Naive thymus-derived CD4-positive, alpha-beta T cell (primary cell): Measurements from ENCODE around the gene EFEMP2. TPM values are rescaled to one million over a fixed set of nuclear protein-coding genes. Genes with fewer than 3 reads are reported as not detected.

Source experiments
- ATAC-seq: fragments of 150-1000 bp; cut with Tn5 transposase; 2 replicates; pipeline ENCODE4 v1.10.0; 2021; ENCODE audit warnings: mild to moderate bottlenecking, moderate library complexity
- CTCF ChIA-PET: fragments of 350-600 bp; sonication (Branson Sonifier 250); formaldehyde crosslinking; loops from one replicate; lab custom pipeline; 2021; ENCODE audit warnings: antibody characterized with exemption; lab: Charles Lee
- POLR2A ChIA-PET: fragments of 350-600 bp; sonication (Branson Sonifier 250); formaldehyde crosslinking; loops from one replicate; lab custom pipeline; 2021; ENCODE audit warnings: antibody characterized with exemption, inconsistent platforms; lab: Charles Lee
- DNase-seq, 9 donors: peaks; one replicate each; pipeline versions ENCODE4 v3.0.0 to v3.0.0-alpha.2; 2020 to 2022; ENCODE audit warnings: mixed read lengths in 1 of 9
- H3K27ac ChIP-seq: one replicate; pipeline ENCODE4 v1.7.0; 2013; ENCODE audit warnings: mild to moderate bottlenecking, low read depth, low read length, moderate library complexity
- H3K27me3 ChIP-seq, 2 donors: one replicate each; pipeline ENCODE4 v1.7.0; 2013; ENCODE audit warnings: low read length in 2 of 2, mild to moderate bottlenecking in 2 of 2, moderate library complexity in 2 of 2; ENCODE audit not compliant: control insufficient read depth in 2 of 2, insufficient read depth in 2 of 2
- H3K36me3 ChIP-seq, 3 experiments: 1 replicate in 2 of 3; 2 replicates in 1 of 3; pipeline ENCODE4 v1.7.0; 2013; ENCODE audit warnings: low read length in 3 of 3, mild to moderate bottlenecking in 3 of 3, moderate library complexity in 1 of 3; ENCODE audit not compliant: insufficient read depth in 3 of 3, control insufficient read depth in 2 of 3
- H3K4me1 ChIP-seq, 2 donors: one replicate each; pipeline ENCODE4 v1.7.0; 2013; ENCODE audit warnings: low read length in 2 of 2, mild to moderate bottlenecking in 2 of 2, moderate library complexity in 1 of 2; ENCODE audit not compliant: control insufficient read depth in 2 of 2, insufficient read depth in 2 of 2
- H3K4me3 ChIP-seq: 2 replicates; pipeline ENCODE4 v1.7.0; 2013; ENCODE audit warnings: mild to moderate bottlenecking, low read length
- H3K9me3 ChIP-seq, 3 experiments: 1 replicate in 2 of 3; 2 replicates in 1 of 3; pipeline ENCODE4 v1.7.0; 2013; ENCODE audit warnings: low read length in 3 of 3; ENCODE audit not compliant: control insufficient read depth in 2 of 3
- H3K27ac Mint-ChIP-seq, 9 donors: one replicate each; pipeline ENCODE4 v1.8.0; 2020 to 2022; ENCODE audit warnings: mixed read lengths in 9 of 9, mild to moderate bottlenecking in 8 of 9, moderate library complexity in 5 of 9, inconsistent platforms in 2 of 9
- H3K27me3 Mint-ChIP-seq, 5 donors: one replicate each; pipeline ENCODE4 v1.8.0; 2021 to 2022; ENCODE audit warnings: mixed read lengths in 5 of 5, mild to moderate bottlenecking in 1 of 5
- H3K36me3 Mint-ChIP-seq, 5 donors: one replicate each; pipeline ENCODE4 v1.8.0; 2020 to 2022; ENCODE audit warnings: mixed read lengths in 5 of 5, mild to moderate bottlenecking in 3 of 5, inconsistent platforms in 1 of 5
- H3K4me1 Mint-ChIP-seq, 7 donors: one replicate each; pipeline ENCODE4 v1.8.0; 2020 to 2022; ENCODE audit warnings: mixed read lengths in 7 of 7, mild to moderate bottlenecking in 3 of 7, inconsistent platforms in 1 of 7
- H3K4me3 Mint-ChIP-seq, 10 donors: one replicate each; pipeline ENCODE4 v1.8.0; 2020 to 2022; ENCODE audit warnings: mild to moderate bottlenecking in 10 of 10, mixed read lengths in 10 of 10, moderate library complexity in 6 of 10, inconsistent platforms in 2 of 10
- H3K9me3 Mint-ChIP-seq, 11 donors: one replicate each; pipeline ENCODE4 v1.8.0; 2020 to 2022; ENCODE audit warnings: mixed read lengths in 11 of 11, mild to moderate bottlenecking in 4 of 11, inconsistent platforms in 1 of 11, moderate library complexity in 1 of 11
- intact Hi-C, 2 donors: fragments of 100-400 bp; cut with micrococcal nuclease; formaldehyde crosslinking; loops; one replicate each; pipeline ENCODE4 v1.15.1; 2023
- polyA plus RNA-seq, 2 donors: library from polyadenylated mRNA; unstranded; fragments of 300-500 nt; fragmentation: Illumina TruSeq; gene quantifications; one replicate each; pipeline ENCODE4 v1.2.3, GENCODE V29; 2021
- total RNA-seq, 6 experiments: library from RNA in 5 of 6; stranded (reverse) in 5 of 6; gene quantifications; 1 replicate in 5 of 6; 2 replicates in 1 of 6; pipeline ENCODE4 v1.2.3 and lab custom pipeline; 2021 to 2026

EFEMP2 gene
- total and polyA plus RNA-seq, 7 experiments from 2014 or later, result 0.40 to 16.0 (median 9.2) TPM

- no peaks in the 10 kb centered on the region for H3K4me1 ChIP-seq
- ATAC-seq, result no peak
- Mint-ChIP-seq H3K36me3 (no peaks in the 10 kb centered on the region), H3K27me3 (peaks cover 0 to 24% (median 5%) of the 10 kb centered on the region in 5 donors), H3K4me1 (peaks cover 0 to 18% (median 3%) of the 10 kb centered on the region in 7 donors), H3K4me3 (no peak overlapping the region), H3K9me3 (no peaks in the 10 kb centered on the region), H3K27ac (no peak overlapping the region)
- H3K36me3 ChIP-seq, result no peaks in the 10 kb centered on the region
- intact Hi-C loops, result loop anchor here in 1 of 2 donors (10.0 kb wide), 1 partner anchor 148 kb away; the partner anchor contains the start of gene SF3B2
- H3K27ac ChIP-seq, result no peak overlapping the region
- POLR2A ChIA-PET, result interaction anchor here (0.6 to 4.2 kb wide), 8 partner anchors 9 to 435 kb away, joined by 3 to 27 read pairs (median 3); partner anchors contain the start of genes CCDC85B, CFL1 and FIBP
- CTCF ChIA-PET, result interaction anchor here (0.6 to 2.1 kb wide), 3 partner anchors 13 to 19 kb away, joined by 3 to 6 read pairs (median 5); no protein-coding TSS in a partner anchor
- no peaks in the 10 kb centered on the region for H3K9me3 ChIP-seq
- no peak for DNase-seq
- no peaks in the 10 kb centered on the region for H3K27me3 ChIP-seq
- H3K4me3 ChIP-seq, result no peak overlapping the region
Observed at GRCh38 chr11:65906602-65907001, 34.0 kb upstream of the EFEMP2 start.

GRCh38 chr11:65903715-65904114 is 31.1 kb upstream of the EFEMP2 start:
- Histone ChIP-seq H3K4me3 (no peak overlapping the region), H3K9me3 (no peaks in the 10 kb centered on the region), H3K27ac (no peak overlapping the region), H3K27me3 (peaks cover 0 to 6% of the 10 kb centered on the region in 2 donors), H3K36me3 (no peaks in the 10 kb centered on the region), H3K4me1 (peaks cover 17 to 19% of the 10 kb centered on the region in 2 donors)
- DNase-seq (no peak), ATAC-seq (no peak)
- Mint-ChIP-seq H3K4me1 (peaks cover 0 to 18% (median 8%) of the 10 kb centered on the region in 7 donors), H3K27me3 (peaks cover 0 to 19% (median 2%) of the 10 kb centered on the region in 5 donors), H3K27ac (peak overlapping the region in 2 of 9 donors; percentile 32 to 43), H3K9me3 (no peaks in the 10 kb centered on the region), H3K4me3 (no peak overlapping the region), H3K36me3 (no peaks in the 10 kb centered on the region)
- ChIA-PET POLR2A (interaction anchor here (1.5 to 6.5 kb wide), 2 partner anchors 10 to 13 kb away, joined by 4 to 108 read pairs; partner anchors contain the start of genes CCDC85B and FIBP), CTCF (no interaction called here)
- intact Hi-C loops, result loop anchor here in 1 of 2 donors (10.0 kb wide), 1 partner anchor 151 kb away; the partner anchor contains the start of gene SF3B2

GRCh38 chr11:65903068-65903481 is 30.5 kb upstream of the EFEMP2 start:
- Histone ChIP-seq H3K36me3 (no peaks in the 10 kb centered on the region), H3K27me3 (peaks cover 0 to 6% of the 10 kb centered on the region in 2 donors), H3K9me3 (no peaks in the 10 kb centered on the region), H3K4me3 (no peak overlapping the region), H3K27ac (no peak overlapping the region), H3K4me1 (peaks cover 17 to 19% of the 10 kb centered on the region in 2 donors)
- ATAC-seq, result no peak
- no peaks in the 10 kb centered on the region for H3K9me3 Mint-ChIP-seq
- ChIA-PET POLR2A (interaction anchor here (6.5 kb wide), 1 partner anchor 12 kb away, joined by 108 read pairs; the partner anchor contains the start of genes CCDC85B and FIBP), CTCF (interaction anchor here (1.1 kb wide), 1 partner anchor 13 kb away, joined by 3 read pairs; the partner anchor contains the start of gene CCDC85B)
- no peak overlapping the region for H3K4me3 Mint-ChIP-seq
- no peak for DNase-seq
- H3K27ac Mint-ChIP-seq, result peak overlapping the region in 1 of 9 donors; percentile 43
- intact Hi-C loops, result loop anchor here in 1 of 2 donors (10.0 kb wide), 1 partner anchor 152 kb away; the partner anchor contains the start of gene SF3B2
- H3K36me3 Mint-ChIP-seq, result no peaks in the 10 kb centered on the region
- H3K27me3 Mint-ChIP-seq, result peaks cover 0 to 17% (median 3%) of the 10 kb centered on the region in 5 donors
- peaks cover 0 to 20% (median 10%) of the 10 kb centered on the region in 7 donors for H3K4me1 Mint-ChIP-seq

- peaks cover under 1 to 36% (median 10%) of the 10 kb centered on the region in 7 donors for H3K4me1 Mint-ChIP-seq
- peaks cover 17 to 19% of the 10 kb centered on the region in 2 donors for H3K4me1 ChIP-seq
- H3K27ac Mint-ChIP-seq, result peak overlapping the region in 6 of 9 donors; percentile 43 to 88 (median 80)
- CTCF ChIA-PET, result interaction anchor here (1.1 to 2.4 kb wide), 4 partner anchors 8 to 12 kb away, joined by 3 to 10 read pairs (median 7); partner anchors contain the start of genes CCDC85B and FIBP
- peaks cover 0 to 6% of the 10 kb centered on the region in 2 donors for H3K27me3 ChIP-seq
- ATAC-seq, result no peak
- H3K4me3 Mint-ChIP-seq, result peak overlapping the region; percentile 64 to 77 (median 74)
- intact Hi-C loops, result loop anchor here (1.0 to 10.0 kb wide), 6 partner anchors 11 to 154 kb away; partner anchors contain the start of genes C11orf68 (in 2 of the 2), CCDC85B (in 2 of the 2), DRAP1 (in 2 of the 2) and SART1 (in 1 of the 2)
- no peaks in the 10 kb centered on the region for H3K36me3 ChIP-seq
- H3K27me3 Mint-ChIP-seq, result peaks cover 0 to 11% (median 3%) of the 10 kb centered on the region in 5 donors
- H3K36me3 Mint-ChIP-seq, result no peaks in the 10 kb centered on the region
- H3K9me3 ChIP-seq, result no peaks in the 10 kb centered on the region
- H3K27ac ChIP-seq, result no peak overlapping the region
- no peak for DNase-seq
- no peaks in the 10 kb centered on the region for H3K9me3 Mint-ChIP-seq
- peak overlapping the region; percentile 51 for H3K4me3 ChIP-seq
- POLR2A ChIA-PET, result interaction anchor here (0.7 to 6.5 kb wide), 10 partner anchors 9 to 286 kb away, joined by 3 to 108 read pairs (median 4); partner anchors contain the start of genes C11orf68, CCDC85B and FIBP
Observed at GRCh38 chr11:65900899-65901180, 28.2 kb upstream of the EFEMP2 start.

GRCh38 chr11:65900125-65900898 is 27.7 kb upstream of the EFEMP2 start, which contains the start of gene FOSL1:
Gene FOSL1, minus strand, starts transcription at chr11:65900388. Its CDS starts 49 bp downstream, at chr11:65900339.
- no peaks in the 10 kb centered on the region for H3K9me3 ChIP-seq
- peak within 1 kb of the TSS; percentile 51 for H3K4me3 ChIP-seq
- H3K4me1 ChIP-seq, result peaks cover 17 to 19% of the 10 kb centered on the region in 2 donors
- H3K4me3 Mint-ChIP-seq, result peak within 1 kb of the TSS; percentile 64 to 81 (median 74)
- peaks cover 0 to 11% (median 3%) of the 10 kb centered on the region in 5 donors for H3K27me3 Mint-ChIP-seq
- DNase-seq (peak; percentile 83 to 97 (median 89)), ATAC-seq (peak; percentile 95)
- POLR2A ChIA-PET, result interaction anchor here (0.7 to 6.5 kb wide), 10 partner anchors 9 to 103 kb away, joined by 3 to 108 read pairs (median 6); partner anchors contain the start of genes C11orf68, CCDC85B and FIBP
- intact Hi-C loops, result loop anchor here (1.0 to 10.0 kb wide), 6 partner anchors 10 to 154 kb away; partner anchors contain the start of genes C11orf68 (in 2 of the 2), CCDC85B (in 2 of the 2), DRAP1 (in 2 of the 2) and SART1 (in 1 of the 2)
- H3K4me1 Mint-ChIP-seq, result peaks cover 6 to 42% (median 10%) of the 10 kb centered on the region in 7 donors
- H3K36me3 Mint-ChIP-seq, result no peaks in the 10 kb centered on the region
- no peaks in the 10 kb centered on the region for H3K9me3 Mint-ChIP-seq
- no peaks in the 10 kb centered on the region for H3K36me3 ChIP-seq
- H3K27me3 ChIP-seq, result peaks cover 0 to 6% of the 10 kb centered on the region in 2 donors
- CTCF ChIA-PET, result interaction anchor here (1.1 to 2.4 kb wide), 4 partner anchors 8 to 12 kb away, joined by 3 to 10 read pairs (median 7); partner anchors contain the start of genes CCDC85B and FIBP
- peak within 1 kb of the TSS; percentile 47 for H3K27ac ChIP-seq
- peak within 1 kb of the TSS in 6 of 9 donors; percentile 43 to 88 (median 80) for H3K27ac Mint-ChIP-seq
